Measurements from ENCODE around the gene TREH. TPM values are rescaled to one million over a fixed set of nuclear protein-coding genes. Genes with fewer than 3 reads are reported as not detected.
"Not testable (repeated sequence)": the region's sequence is repeated elsewhere in the genome, so short reads cannot be mapped to it uniquely, and the experiment has no call there.

The TREH gene
- total RNA-seq, 4 donors from 2014 or later = 18.9 to 53.4 (median 32.6) TPM

DNA sequence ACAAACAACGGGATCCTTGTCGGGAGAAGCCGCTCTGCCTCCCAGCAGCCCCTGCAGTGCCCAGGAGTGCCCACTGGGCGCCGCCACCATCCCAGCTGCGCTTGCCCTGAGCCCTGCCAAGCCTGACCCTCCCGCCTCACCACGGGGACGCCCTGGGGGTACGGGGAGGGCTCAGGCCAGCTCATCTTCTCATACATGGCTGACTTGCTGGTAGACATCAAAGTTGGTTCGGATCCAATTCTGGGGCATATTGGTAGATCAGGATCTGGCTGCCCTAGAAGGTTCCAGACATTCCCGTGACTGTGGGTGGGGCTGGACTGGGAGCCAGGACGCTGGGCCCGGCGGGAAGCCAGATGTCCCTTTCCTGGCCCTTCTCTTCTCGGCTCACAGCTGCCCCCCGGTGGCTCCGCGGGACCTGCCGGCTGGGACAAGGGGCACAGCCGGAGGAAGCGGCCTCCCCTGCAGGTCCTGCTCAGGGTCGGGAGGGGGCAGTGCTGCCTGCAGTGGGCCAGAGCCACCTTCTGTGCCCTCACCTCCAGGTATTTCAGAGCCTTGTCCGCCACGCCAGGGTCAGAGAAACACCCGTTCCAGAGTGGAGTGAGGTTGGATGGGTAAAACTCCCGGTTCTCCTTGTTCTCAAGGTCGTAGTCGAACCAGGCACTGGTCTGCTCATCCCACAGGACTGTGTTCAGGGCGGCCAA lies 10.6 kb upstream of the TREH start:
- H3K4me1 ChIP-seq = peaks cover 3 to 23% (median 12%) of the 10 kb centered on the region in 4 donors
- TF ChIP-seq POLR2A (IDR thresholded peaks at IDR 0.05) = no peak
- TF ChIP-seq, protein P1, sequence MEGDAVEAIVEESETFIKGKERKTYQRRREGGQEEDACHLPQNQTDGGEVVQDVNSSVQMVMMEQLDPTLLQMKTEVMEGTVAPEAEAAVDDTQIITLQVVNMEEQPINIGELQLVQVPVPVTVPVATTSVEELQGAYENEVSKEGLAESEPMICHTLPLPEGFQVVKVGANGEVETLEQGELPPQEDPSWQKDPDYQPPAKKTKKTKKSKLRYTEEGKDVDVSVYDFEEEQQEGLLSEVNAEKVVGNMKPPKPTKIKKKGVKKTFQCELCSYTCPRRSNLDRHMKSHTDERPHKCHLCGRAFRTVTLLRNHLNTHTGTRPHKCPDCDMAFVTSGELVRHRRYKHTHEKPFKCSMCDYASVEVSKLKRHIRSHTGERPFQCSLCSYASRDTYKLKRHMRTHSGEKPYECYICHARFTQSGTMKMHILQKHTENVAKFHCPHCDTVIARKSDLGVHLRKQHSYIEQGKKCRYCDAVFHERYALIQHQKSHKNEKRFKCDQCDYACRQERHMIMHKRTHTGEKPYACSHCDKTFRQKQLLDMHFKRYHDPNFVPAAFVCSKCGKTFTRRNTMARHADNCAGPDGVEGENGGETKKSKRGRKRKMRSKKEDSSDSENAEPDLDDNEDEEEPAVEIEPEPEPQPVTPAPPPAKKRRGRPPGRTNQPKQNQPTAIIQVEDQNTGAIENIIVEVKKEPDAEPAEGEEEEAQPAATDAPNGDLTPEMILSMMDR (IDR thresholded peaks at IDR 0.05) = peak; percentile 73 to 92 (median 78)
- peak overlapping the region; percentile 26 to 59 (median 48) for H3K4me3 ChIP-seq
- no peaks in the 10 kb centered on the region for H3K27me3 ChIP-seq
- H3K36me3 ChIP-seq = no peaks in the 10 kb centered on the region
- peak; percentile 86 to 91 (median 88) for DNase-seq
- H3K9me3 ChIP-seq = no peaks in the 10 kb centered on the region
- H3K27ac ChIP-seq = peak overlapping the region; percentile 24 to 69 (median 46)

DNA sequence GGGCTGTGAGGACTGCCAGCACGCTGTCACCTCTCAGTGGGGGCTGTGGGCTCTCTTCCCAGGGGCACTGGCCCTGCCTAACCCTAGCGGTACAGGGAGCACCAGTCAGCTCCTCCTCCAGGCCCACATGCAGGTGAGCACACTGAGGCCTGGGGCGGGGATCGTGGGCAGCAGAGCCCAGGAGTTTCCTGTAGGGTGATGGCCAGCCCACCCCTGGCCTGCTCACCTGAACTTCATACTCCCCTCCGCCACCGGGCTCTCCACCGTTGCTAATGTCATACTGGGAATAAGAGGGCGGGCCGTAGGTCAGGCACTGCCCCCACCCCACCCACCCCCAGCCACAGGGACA lies 10.0 kb upstream of the TREH start:
- H3K4me3 ChIP-seq = peak overlapping the region in 3 of 4 donors; percentile 41 to 59 (median 56)

DNA sequence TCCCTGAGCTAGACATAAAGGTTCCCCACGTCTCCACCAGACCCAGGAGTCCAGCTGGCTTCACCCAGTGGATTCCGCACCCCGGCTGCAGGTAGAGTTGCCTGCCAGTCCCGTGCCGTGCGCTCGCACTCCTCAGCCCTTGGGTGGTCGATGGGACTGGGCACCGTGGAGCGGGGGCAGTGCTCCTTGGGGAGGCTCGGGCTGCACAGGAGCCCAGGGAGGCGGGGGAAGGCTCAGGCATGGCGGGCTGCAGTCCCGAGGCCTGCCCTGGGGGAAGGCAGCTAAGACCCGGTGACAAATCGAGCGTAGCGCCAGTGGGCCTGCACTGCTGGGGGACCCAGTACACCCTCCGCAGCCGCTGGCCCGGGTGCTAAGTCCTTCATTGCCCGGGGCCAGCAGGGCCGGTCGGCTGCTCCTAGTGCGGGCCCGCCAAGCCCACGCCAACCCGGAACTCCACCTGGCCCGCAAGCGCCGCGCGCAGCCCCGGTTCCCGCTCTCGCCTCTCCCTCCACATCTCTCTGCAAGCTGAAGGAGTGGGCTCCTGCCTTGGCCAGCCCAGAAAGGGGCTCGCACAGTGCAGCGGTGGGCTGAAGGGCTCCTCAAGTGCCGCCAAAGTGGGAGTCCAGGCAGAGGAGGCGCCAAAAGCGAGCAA lies 9.5 kb upstream of the TREH start:
- no peak for DNase-seq
- Histone ChIP-seq H3K4me3 (no peak overlapping the region), H3K4me1 (peaks cover 3 to 23% (median 12%) of the 10 kb centered on the region in 4 donors), H3K27ac (peak overlapping the region in 1 of 4 donors; percentile 24), H3K36me3 (no peaks in the 10 kb centered on the region), H3K9me3 (no peaks in the 10 kb centered on the region), H3K27me3 (no peaks in the 10 kb centered on the region)
- TF ChIP-seq, protein P1 (IDR thresholded peaks at IDR 0.05) = no peak
- TF ChIP-seq POLR2A (IDR thresholded peaks at IDR 0.05) = no peak

More for the DNA sequence above, 10.0 kb upstream of the TREH start:
- DNase-seq = no peak
- Histone ChIP-seq H3K27ac (peak overlapping the region in 3 of 4 donors; percentile 24 to 69 (median 63)), H3K9me3 (no peaks in the 10 kb centered on the region), H3K4me1 (peaks cover 3 to 23% (median 12%) of the 10 kb centered on the region in 4 donors), H3K27me3 (no peaks in the 10 kb centered on the region), H3K36me3 (no peaks in the 10 kb centered on the region)
- TF ChIP-seq POLR2A (IDR thresholded peaks at IDR 0.05) = no peak
- TF ChIP-seq, protein P1 (IDR thresholded peaks at IDR 0.05) = no peak

DNA sequence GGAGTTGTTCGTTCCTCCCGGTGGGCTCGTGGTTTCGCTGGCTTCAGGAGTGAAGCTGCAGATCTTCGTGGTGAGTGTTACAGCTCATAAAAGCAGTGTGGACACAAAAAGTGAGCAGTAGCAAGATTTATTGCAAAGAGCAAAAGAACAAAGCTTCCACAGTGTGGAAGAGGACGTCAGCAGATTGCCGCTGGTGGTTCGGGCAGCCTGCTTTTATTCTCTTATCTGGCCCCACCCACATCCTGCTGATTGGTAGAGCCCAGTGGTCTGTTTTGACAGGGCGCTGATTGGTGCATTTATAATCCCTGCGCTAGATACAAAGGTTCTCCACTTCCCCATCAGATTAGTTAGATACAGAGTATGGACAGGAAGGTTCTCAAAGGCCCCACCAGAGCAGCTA lies 8.9 kb upstream of the TREH start:
- not testable (repeated sequence) for H3K36me3 ChIP-seq, H3K9me3 ChIP-seq

DNA sequence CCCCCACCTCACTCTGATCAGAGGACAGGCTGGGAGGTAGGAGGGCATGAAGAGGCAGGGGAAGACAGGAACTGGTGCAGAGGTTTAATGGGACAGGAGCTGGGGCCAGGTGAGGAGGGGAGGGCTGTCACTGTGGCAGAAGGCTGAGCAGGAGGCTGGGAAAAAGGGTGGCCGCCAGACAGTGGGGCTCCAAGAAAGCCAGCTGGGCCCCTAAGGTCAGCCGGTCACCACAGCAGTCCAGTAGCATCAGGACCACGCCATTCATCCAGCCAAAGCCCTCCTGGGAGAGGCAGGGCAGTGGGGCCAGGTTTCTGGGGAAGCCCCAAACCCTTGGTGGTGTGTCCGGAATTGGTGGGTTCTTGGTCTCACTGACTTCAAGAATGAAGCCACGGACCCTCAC lies 8.5 kb upstream of the TREH start:
- no peak overlapping the region for H3K27ac ChIP-seq
- no peak for TF ChIP-seq POLR2A (IDR thresholded peaks at IDR 0.05)
- TF ChIP-seq, protein P1 (IDR thresholded peaks at IDR 0.05) = no peak
- no peaks in the 10 kb centered on the region for H3K36me3 ChIP-seq
- H3K4me1 ChIP-seq = peaks cover 3 to 23% (median 12%) of the 10 kb centered on the region in 4 donors
- H3K9me3 ChIP-seq = no peaks in the 10 kb centered on the region
- H3K27me3 ChIP-seq = no peaks in the 10 kb centered on the region
- no peak overlapping the region for H3K4me3 ChIP-seq
- no peak for DNase-seq

More for the DNA sequence above, 8.9 kb upstream of the TREH start:
- not testable (repeated sequence) for DNase-seq, H3K27ac ChIP-seq, H3K27me3 ChIP-seq, H3K4me3 ChIP-seq
- H3K4me1 ChIP-seq = peaks cover 3 to 23% (median 12%) of the 10 kb centered on the region in 4 donors

DNA sequence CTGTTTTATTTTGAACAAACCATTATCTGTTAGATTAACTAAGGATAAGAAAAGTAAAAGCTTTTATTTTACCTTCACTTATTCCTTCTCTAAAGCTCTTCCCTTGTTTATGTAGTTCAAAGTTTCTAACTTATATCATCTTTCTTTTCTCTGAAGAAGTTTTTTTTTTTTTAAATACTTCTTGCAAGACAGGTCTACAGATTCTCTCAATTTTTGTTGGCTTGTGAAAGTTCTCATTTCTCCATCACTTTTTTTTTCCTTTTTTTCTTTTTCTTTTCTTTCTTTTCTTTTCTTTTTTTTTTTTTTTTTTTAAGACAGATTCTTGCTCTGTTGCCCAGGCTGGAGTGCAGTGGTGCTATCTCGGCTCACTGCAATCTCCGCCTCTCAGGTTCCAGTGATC lies 4.7 kb upstream of the TREH start:
- Histone ChIP-seq H3K27ac (no peak overlapping the region), H3K36me3 (no peaks in the 10 kb centered on the region), H3K9me3 (no peaks in the 10 kb centered on the region), H3K27me3 (no peaks in the 10 kb centered on the region), H3K4me1 (peaks cover 0 to under 1% (median 0%) of the 10 kb centered on the region in 4 donors), H3K4me3 (no peak overlapping the region)
- no peak for DNase-seq
- TF ChIP-seq, protein P1 (IDR thresholded peaks at IDR 0.05) = no peak
- TF ChIP-seq POLR2A (IDR thresholded peaks at IDR 0.05) = no peak

DNA sequence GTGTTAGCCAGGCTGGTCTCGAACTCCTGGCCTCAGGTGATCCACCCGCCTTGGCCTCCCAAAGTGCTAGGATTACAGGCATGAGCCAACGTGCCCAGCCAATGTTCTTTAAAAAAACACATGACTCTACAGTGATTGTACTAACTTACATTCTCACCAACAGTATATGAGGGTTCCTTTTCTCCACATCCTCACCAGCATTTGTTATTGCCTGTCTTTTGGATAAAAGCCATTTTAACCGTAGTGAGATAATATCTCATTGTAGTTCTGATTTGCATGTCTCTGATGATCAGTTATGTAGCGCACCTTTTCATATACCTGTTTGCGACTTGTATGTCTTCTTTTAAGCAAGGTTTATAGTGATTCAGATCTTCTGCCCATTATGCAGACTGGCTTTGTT lies 3.5 kb upstream of the TREH start:
- H3K27ac ChIP-seq, H3K36me3 ChIP-seq, H3K4me1 ChIP-seq, H3K27me3 ChIP-seq, H3K9me3 ChIP-seq, H3K4me3 ChIP-seq, DNase-seq: not testable (repeated sequence)
